ENCODE results near the gene HS3ST3A1.

HS3ST3A1 gene

DNA sequence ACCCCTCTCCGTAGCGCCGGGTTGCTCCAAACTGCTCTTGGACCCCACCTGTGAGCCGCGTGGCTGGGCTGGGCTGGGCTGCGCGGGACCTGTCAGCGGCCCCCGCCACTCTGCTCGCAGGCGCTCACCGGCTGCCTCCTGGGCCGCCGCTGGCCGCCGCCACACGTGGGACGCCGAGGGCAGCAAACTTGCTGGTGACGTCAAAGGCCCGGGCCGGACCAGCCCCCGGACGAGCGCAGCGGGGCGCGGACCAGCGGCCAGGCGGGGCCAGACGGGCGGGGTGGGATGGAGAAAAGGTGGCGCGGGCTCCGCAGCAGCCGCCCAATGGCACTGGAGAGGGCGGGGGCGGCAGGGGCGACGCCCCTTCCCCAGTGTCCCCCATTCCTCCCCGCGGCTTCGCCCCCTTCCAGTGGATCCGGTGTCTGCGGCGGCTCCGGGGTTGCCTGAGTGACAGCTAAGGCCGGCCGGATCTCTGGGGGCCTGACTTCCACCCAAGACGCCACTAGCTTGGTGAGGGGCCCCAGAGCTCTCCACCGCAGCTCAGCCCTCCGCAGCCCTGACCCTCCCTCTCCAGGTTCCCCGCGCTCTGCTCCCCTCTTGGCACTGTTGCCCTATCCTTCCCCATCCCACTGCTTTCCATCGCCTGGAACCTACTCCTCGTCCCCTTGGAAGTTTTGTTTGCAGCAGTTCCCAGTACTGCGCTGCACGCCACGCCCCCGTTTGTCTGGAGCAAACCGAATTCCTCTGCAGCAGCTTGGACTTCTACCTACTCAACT lies at the start of gene HS3ST3A1:
Gene HS3ST3A1, minus strand, starts transcription at position 154 of the 776 bp plus-strand sequence. CDS start 800 bp downstream, outside the sequence.
- no peak for DNase-seq

DNA sequence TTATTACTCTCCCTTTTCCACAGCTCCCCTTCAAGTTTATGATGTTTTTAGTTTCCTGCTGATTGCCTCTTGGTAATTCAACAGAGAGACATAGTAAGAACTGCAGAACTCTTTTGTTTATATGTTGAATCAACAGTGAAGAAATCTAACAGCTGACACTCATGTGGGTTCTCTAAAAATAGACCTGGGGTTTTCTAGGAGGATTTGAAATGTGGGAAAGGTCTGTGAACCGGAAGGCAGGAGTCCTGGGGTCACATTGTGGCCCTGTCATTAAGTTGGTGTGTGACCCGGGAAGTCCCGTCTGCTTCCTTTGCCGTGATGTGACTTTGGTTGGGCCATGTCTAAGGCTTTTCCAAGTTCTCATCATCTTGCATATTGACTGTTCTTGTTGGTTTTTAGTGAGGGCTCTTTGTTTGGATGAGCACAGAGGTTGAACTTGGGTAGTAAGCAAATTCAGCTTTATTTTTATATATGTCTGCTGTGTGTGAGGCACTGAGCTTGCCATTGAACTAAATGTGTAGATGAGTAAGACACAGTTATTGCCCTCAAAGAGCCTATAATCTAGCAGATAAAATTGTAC lies 48.5 kb upstream of the HS3ST3A1 start:
- DNase-seq: no peak

DNA sequence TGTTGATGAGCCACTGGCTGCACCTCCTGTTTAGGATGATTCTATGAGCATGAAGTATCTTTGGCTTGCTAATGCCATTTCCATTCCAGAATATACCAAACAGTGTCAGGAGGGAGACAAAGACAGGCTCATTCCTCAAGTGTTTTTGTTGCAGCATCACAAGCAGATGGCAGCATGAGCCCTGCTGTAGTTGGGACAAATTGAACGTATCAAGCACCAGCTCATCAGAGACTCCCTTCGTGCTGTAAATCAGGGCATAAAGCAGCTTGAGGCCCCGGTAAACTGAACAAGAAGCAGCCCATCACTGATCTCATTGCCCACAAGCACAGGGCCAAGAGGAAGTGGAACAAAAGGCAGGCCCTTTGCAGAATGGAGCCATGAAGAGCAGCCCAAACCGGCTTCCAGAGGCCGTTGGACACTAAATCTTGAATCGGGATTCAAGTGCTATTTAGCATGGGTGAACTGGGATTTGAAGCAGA lies 45.9 kb upstream of the HS3ST3A1 start:
- no peak for DNase-seq

DNA sequence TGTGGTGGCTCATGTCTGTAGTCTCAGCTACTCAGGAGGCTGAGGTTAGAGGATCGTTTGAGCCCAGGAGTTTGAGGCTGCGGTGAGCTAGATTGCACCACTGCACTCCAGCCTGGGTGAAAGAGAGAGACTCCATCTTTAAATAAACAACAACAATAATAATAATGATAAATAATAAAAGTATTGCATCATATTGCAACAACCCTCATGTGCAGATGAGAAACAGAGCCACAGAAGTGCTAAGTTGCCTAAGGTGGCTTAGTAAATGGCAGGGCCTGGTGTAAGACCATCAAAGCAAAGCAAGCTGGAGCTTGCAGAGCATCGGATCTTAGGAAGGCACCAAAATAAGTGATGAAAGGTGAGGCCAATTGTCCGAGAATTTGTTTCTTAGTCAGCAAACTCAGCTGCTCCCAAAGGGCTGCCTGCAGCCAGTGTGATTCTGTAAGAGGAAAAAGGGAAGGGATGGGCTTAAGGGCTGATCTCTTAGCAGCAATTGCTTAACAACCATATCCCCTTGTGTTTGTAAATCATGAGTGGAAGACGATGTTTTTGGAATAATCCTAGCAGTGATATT lies 45.3 kb upstream of the HS3ST3A1 start:
- DNase-seq: no peak

DNA sequence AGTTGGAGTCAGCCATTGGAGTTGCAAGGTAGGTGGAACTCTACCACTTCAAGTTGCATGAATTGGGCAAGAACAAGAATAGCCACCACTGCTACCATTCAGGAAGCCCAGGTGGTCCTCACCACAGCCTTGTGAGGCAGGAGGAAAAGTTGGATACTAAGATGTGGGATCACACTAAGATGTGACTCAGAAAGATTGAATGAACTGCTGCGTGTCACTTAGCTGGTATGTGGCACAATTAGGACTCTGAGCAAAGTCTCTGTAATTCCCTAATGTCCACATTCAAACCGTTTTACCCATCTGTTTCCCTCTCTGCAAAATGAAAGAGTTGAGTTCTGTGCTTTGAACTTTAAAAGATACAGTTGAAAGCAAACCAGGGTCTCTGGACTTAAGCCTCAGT lies 44.7 kb upstream of the HS3ST3A1 start:
- no peak for DNase-seq

DNA sequence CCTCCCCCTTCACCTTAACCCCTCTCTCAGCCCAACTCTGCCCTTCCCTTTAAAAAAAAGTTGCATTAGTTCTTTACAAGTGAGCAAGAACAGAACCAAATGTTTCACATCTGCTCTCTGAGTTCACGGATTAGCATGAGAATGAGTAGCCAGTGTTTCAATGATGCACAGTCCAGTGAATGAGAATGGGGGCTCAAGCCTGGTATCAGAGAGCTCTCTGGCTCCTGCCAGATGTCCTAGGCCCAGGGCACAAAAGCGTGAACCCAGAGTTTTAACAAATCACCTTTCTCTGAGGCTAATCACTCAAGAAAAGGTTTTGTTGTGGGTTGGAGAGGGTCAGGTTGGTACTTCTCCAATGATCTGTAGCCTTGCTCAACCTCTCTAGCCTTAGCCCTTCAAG lies 41.5 kb upstream of the HS3ST3A1 start:
- no peak for DNase-seq

DNA sequence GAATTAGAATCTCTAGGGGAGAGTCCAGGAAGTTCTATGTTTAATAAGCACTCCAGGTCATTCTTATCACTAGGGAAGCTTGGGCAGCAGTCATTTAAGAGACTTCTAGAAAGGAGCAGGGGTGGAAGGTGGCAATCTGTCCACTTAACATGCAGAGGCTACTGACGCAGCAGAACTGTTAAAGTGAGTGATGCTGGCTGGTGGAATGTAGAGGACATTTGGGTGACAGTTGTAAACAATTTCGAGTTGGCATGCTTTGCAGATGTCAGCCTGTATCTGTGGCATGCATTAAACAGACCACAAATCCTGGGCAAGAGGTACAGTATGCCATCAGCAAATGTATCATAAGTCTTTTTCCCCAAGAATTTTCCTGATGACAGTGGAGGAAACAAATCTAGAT lies 40.5 kb upstream of the HS3ST3A1 start:
- no peak for DNase-seq

DNA sequence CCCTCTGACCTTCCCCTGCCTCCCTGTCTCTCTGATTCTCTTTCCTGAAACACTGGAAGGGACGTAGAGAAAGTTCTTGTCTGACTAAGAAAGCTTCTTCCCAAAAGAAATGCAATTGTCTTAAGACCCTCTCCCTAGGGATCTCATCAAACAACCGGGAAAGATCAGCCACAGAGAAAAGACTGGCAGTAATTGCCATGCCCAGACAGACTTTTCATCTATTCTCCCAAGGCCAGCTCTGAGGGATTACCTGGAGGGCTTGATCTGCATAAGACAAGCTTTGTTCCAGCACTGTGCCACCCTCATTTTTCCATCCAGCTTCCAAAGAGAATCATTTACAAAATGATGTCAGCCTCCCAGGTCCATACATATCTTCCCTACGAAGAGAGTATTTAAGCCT lies 38.8 kb upstream of the HS3ST3A1 start:
- DNase-seq: no peak

DNA sequence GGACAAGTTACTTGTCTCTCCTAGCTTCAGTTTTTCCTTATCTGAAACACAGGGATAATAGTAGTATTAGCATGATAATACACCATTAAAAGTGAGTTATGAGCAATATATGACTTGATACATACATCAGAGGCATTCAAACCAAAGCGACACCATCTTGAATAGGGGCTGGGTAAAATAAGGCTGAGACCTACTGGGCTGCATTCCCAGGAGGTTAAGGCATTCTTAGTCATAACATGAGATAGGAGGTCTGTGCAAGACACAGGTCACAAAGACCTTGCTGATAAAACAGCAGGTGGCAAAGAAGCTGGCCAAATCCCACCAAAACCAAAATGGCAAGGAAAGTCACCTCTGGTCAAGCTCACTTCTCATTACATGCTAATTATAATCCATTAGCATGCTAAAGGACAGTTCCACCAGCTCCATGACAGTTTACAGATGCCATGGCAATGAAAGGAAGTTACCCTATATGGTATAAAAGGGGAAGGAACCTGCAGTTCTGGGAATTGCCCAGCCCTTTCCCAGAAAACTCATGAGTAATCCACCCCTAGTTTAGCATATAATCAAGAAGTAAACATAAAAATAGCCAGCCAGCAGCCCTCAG lies 37.2 kb upstream of the HS3ST3A1 start:
- no peak for DNase-seq

DNA sequence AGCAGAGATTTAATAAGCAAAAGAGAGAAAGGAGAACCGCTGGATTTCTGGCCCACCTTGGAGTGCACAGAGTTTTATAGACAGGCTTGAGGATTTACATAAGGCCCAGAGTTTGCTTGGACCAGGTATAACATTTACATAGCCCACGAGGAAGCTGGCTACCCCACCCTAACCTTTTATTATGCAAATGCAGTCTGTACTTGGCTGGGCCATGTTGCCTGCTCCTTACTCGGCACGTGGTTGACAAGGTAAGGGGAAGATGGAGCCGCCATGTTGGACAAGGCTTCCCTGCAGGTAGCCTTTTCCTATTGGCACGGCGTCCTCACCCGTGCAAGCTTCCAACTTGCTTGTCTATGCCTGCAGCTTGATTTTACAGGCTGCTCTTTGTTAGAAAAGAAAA lies 35.2 kb upstream of the HS3ST3A1 start:
- no peak for DNase-seq

DNA sequence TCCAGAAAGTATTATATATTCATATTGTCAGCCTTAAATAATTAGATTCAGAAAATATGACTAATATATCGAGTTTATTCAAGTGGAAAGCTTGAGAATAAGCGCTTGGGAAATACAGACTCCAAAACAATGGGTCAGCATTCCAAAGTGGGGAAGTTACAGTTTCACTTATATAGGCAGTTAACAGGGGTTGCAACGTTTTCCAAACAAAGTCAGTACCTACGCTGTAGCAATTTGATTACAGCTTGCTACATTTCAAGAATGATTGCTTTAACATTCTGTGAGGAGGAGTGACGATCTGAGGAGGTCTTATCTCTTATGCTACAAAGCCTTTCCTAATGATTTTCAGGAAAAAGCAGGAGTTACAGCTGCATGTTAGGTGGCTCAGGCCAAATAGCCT lies 34.2 kb upstream of the HS3ST3A1 start:
- DNase-seq: no peak

DNA sequence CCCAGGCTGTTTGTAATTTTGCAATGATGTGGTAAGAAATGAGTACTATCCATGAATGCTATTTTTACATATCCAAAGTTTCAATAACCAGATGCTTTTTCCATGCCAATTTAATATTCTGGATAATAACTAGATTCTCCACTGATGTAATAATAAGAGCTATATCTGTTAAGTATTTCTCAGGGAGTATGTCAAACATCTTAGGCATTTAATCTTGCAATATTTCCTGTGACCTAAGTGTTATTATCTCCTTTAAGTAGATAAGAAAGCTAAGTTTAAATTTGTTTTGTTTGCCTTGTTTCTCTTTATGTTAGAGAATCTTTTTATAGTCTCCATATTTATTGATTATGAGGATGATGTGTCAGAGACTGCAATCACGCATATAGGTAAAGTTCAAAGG lies 32.3 kb upstream of the HS3ST3A1 start:
- no peak for DNase-seq

DNA sequence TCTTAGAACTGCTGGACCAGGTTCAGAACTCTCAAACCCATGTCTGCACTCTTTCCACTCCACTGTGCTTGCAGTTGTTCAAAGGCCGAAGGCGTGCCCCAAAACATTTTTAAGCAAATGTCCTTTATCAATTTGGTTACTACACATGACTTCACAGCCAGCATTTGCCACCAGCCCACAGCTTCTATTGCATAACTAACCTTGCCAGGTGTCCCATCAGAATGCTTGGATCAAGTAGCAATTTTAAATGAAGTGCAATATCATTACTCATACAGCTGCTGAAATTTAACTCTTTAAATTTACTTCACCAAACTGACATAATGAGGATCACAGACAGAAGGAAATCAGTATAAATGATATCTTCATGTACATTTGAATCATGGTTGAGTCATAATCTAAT lies 29.8 kb upstream of the HS3ST3A1 start:
- DNase-seq: no peak

DNA sequence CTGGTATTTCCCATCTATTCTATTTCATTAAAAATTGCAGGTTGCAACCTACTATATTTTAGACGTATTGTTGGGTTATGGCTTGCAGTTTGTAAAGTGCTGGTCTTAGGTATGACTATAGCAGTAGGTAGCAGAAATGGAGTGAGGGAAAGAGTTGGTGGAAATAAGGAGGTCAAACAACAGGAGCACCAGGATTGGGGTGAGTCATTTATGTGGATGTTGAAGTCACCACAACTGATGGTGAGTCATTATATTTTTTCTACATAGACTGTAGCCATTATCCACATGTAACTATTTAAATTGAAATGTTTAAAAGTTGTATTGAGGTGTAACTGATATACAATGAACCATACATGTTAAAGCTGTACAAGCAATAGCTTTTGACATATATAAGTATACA lies 25.0 kb upstream of the HS3ST3A1 start:
- DNase-seq: no peak

DNA sequence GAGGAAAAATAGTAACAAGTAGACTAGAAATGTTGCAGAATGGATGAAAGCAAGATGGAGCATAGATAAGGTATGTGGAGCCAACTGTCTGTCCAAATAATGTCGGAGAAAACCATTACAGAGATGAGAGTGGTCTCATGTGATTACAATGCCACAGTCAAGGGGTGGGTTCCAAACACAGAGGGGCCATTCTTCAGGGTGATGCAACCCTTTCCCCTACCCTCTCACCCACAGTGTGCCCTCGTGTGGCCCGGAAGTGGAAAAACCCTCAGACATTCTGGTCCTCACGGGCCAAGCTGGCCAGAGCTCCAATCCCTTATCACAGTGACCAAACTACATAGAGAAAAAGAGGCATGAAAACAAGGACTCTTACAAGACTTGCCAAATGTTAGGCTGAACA lies 17.7 kb upstream of the HS3ST3A1 start:
- DNase-seq: no peak

DNA sequence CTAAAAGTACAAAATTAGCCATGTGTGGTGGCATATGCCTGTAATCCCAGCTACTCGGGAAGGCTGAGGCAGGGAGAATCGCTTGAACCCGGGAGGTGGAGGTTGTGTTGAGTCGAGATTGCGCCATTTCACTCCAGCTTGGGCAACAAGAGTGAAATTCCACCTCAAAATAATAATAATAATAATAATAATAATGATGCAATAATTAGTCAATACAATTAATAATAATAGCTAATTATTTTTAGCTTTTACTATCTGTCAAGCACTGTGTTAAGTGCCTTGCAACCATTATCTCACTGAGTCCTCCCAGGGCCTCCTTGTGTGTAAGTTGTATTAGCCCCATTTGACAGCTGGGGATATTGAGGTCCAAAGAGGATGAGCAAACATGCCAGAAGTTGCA lies 14.3 kb upstream of the HS3ST3A1 start:
- no peak for DNase-seq

DNA sequence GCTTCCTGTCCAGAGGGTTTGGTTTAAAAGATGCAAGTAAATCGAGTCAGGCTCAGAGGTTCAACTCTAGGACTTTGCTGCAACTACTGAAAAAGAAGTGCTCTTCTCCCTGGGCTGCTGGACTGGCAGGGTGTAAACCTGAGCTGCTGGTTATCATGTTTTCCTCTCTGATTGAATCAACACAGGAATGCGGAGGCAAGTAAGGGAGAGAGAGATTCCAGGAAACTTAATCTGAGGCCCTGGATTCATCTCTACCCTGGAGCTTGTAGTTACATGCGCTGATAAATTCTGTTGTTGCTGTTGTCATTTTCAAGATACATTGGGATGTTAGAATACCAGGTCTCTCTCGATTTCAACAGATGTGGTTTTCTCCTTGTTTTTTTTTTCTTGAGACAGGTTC lies 8.2 kb upstream of the HS3ST3A1 start:
- no peak for DNase-seq

DNA sequence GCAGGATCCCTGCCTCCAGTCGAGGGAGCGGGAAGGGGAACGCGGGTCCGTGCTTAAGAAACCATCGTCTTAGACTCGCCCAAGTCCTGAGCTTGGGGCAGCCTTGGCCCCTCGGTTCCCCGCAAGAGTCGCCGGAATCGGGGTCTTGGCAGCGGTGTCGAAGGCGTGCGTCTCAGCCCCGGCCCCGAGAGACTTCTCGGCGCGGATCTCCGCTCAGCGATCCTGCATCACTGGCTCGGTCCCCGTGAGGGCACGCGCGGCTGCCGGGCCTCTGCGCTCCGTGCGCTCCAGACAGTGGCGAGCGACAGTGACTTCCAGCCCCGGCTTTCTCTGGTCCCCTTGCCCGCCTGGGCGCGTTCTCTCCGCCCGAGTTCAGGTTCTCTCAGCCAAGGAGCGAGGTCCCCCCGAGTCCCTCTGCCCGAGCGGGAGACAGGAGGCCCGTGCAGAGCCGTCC lies 380 bp downstream of the HS3ST3A1 start:
- DNase-seq: no peak

DNA sequence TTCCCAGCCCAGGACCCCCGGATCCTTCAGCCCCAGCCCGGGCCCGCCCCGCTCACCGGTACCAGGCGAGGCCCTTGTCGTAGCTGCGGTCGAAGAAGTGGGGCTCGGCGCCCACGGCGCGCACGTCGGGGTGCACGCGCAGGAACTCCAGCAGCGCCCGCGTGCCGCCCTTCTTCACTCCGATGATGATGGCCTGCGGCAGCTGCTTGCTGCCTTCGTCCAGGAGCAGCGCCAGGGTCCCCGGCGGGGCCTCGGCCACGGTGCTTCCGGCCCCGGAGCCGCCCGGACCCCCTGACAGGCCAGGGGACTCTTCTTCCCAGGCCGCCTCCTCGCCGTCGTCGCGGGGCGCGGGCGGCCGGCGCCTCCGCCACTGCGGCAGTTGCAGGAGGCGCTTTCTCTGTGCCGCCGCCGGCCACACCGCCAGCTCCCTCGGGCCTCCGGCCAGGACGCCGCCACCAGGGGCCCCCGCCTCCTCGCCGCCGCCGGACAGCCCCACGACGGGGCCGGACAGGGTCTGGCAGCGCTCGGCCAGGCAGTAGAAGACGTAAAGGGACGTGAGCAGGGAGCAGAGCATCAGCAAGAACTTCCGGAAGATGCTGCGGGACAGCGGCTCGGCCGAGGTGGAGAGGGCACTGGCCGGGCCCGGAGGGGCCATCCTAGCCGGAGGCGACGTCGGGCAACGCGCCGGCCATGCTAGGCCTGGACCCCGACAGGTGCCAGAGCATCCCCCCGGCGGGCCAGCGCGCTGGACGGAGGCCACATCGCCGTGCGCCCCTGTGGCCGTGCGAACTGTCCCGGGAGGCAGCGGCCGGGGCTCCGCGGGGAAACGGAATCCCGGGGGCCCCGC lies 1.0 kb downstream of the HS3ST3A1 start:
- DNase-seq: no peak

DNA sequence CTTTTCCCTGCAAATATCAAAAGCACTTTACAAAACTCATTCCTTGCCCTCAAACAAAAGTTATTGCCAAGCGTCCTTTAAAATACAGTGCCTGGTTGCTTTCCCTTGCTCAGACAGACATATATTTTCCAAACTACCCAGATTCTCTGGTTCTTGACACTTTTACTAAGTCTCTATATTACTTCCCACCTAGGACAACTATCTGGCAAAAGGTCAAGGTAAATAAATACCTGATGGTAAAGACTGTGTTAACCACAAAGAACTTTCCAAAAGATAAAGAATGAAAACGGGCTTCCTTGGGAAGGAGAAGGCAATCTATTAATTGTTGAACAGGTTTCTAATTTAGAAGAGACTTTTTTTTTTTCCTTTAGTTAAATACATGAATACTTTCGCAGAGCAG lies 1.9 kb downstream of the HS3ST3A1 start:
- DNase-seq: no peak

DNA sequence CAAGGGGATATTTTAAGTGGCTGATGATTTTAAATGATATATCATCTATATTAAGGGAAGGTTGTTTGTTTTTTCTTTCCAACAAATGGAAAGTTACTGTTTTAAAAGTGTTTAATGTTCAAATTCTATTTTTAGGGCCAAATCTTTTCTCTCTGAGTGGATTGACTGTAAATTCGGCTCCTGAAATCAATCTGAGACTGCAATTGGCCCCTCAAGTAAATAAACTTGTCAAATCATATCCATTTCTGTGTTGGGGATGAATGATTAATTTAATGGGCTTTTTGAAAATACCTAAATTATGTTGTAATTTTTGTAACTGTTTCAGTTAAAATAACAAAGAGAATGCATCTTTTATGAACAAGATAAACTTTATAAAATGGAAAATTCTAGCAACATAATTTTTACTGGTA lies 2.6 kb downstream of the HS3ST3A1 start:
- DNase-seq: no peak

DNA sequence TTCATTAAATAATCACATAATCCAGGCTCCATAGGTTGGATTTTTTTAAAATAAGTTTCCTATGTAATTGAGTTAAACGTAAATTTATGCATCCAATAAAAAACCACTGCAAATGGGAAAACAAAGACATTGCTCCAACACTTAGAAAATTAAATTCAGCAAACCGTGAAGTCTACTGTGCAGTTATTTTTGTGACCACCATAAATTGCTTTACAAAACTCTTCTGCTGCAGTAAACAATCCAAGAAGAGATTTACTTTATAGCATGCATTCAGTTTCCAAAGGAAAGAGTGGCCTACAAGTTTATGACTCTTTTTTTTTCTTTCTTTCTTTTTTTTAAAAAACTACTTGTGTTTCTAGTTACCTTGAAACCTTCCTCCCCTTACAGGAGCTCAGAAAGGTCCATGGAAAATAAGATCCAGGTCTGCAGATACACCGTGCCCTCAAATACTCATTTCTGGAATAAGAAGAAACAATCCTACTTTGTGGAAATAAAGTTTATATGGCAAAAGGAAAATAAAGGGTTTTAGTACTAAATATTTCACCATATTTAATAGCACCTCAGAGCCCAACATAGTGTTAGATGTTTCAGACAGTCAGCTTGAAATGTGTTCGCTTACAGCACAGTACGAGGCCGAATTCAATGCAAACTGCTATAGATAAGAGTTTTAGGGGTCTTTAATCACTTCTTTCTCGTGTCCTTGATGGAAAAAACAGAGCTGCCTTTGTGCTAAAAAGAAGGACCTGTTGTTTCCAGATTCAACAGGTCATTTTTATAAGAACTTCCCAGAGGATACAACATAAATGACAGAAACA lies 3.2 kb downstream of the HS3ST3A1 start:
- no peak for DNase-seq
